IMR-90 (cell line): Measurements from ENCODE around the gene NFYB. TPM values are rescaled to one million over a fixed set of nuclear protein-coding genes. Genes with fewer than 3 reads are reported as not detected.
A peak's percentile ranks its signal among the peaks of the same experiment; 100 is the strongest.

Experiments
- ATAC-seq: fragments of 200-7000 bp; cut with Tn5 transposase; 2 replicates; pipeline ENCODE4 v1.9.1; 2020; ENCODE audit warnings: low read depth, mild to moderate bottlenecking, moderate library complexity
- BruUV-seq: library from RNA; stranded (reverse); fragments of 400-500 nt; replicated peaks from 2 replicates; lab custom pipeline; 2021; lab: Mats Ljungman, UMichigan
- CTCF ChIA-PET: fragments of 300-600 bp; formaldehyde crosslinking; extraction: SDS; loops from one replicate; lab custom pipeline; 2021; ENCODE audit warnings: antibody characterized with exemption; lab: Yijun Ruan, JAX
- POLR2A ChIA-PET: fragments of 300-600 bp; sonication (Branson Sonifier 250); formaldehyde crosslinking; loops from one replicate; lab custom pipeline; 2022; ENCODE audit warnings: antibody characterized with exemption; ENCODE audit not compliant: unreplicated experiment; lab: Charles Lee
- DNase-seq: peaks from one replicate; pipeline ENCODE4 v3.0.0; 2013
- H2AFZ ChIP-seq: replicated peaks from 2 replicates; pipeline ENCODE3; 2013; ENCODE audit warnings: low read length, mild to moderate bottlenecking; ENCODE audit not compliant: poor library complexity
- H2AK5ac ChIP-seq: 2 replicates; pipeline ENCODE4 v1.6.1; 2013; ENCODE audit warnings: low read depth, low read length, inconsistent platforms
- H2AK9ac ChIP-seq: replicated peaks from 2 replicates; pipeline ENCODE3; 2013; ENCODE audit warnings: mild to moderate bottlenecking, low read depth, low read length, moderate library complexity; ENCODE audit not compliant: poor library complexity
- H2BK120ac ChIP-seq: 2 replicates; pipeline ENCODE4 v1.6.1; 2013; ENCODE audit warnings: low read depth, low read length, inconsistent platforms
- H2BK15ac ChIP-seq: 3 replicates; pipeline ENCODE4 v1.6.1; 2013; ENCODE audit warnings: low read depth, low read length, inconsistent platforms
- H2BK20ac ChIP-seq: 2 replicates; pipeline ENCODE4 v1.6.1; 2013; ENCODE audit warnings: low read depth, mild to moderate bottlenecking, inconsistent platforms, low read length, moderate library complexity
- H2BK5ac ChIP-seq: 2 replicates; pipeline ENCODE4 v1.6.1; 2013; ENCODE audit warnings: mild to moderate bottlenecking, low read depth, low read length, inconsistent platforms; ENCODE audit not compliant: poor library complexity, severe bottlenecking
- H3K14ac ChIP-seq: replicated peaks from 2 replicates; pipeline ENCODE4 v1.6.1; 2013; ENCODE audit warnings: low read depth, low read length, inconsistent platforms
- H3K18ac ChIP-seq: 2 replicates; pipeline ENCODE4 v1.6.1; 2013; ENCODE audit warnings: low read depth, low read length, control low read depth
- H3K23ac ChIP-seq: 2 replicates; pipeline ENCODE4 v1.6.1; 2013; ENCODE audit warnings: low read depth, low read length, inconsistent platforms
- H3K27ac ChIP-seq: 2 replicates; pipeline ENCODE4 v1.5.1; 2013; ENCODE audit warnings: mild to moderate bottlenecking, control low read depth, low read length; ENCODE audit not compliant: insufficient read depth
- H3K27me3 ChIP-seq: 2 replicates; pipeline ENCODE4 v1.6.1; 2013; ENCODE audit warnings: low read length; ENCODE audit not compliant: control insufficient read depth, insufficient read depth
- H3K36me3 ChIP-seq: 2 replicates; pipeline ENCODE4 v1.6.1; 2013; ENCODE audit warnings: low read length, mixed read lengths; ENCODE audit not compliant: control insufficient read depth, insufficient read depth
- H3K4ac ChIP-seq: 2 replicates; pipeline ENCODE4 v1.6.1; 2013; ENCODE audit warnings: low read depth, low read length, inconsistent platforms
- H3K4me1 ChIP-seq: 2 replicates; pipeline ENCODE4 v1.6.1; 2013; ENCODE audit warnings: low read length, mixed read lengths; ENCODE audit not compliant: control insufficient read depth, insufficient read depth
- H3K4me2 ChIP-seq: 2 replicates; pipeline ENCODE4 v1.6.1; 2013; ENCODE audit warnings: low read depth, mild to moderate bottlenecking, control low read depth, low read length, moderate library complexity
- H3K4me3 ChIP-seq: 2 replicates; pipeline ENCODE4 v1.5.1; 2013; ENCODE audit warnings: low read depth, mild to moderate bottlenecking, control low read depth, low read length, moderate library complexity; ENCODE audit not compliant: insufficient read depth
- H3K56ac ChIP-seq: 2 replicates; pipeline ENCODE4 v1.6.1; 2013; ENCODE audit warnings: low read length, inconsistent platforms; ENCODE audit not compliant: insufficient read depth; ENCODE audit errors: extremely low read depth
- H3K79me1 ChIP-seq, 2 experiments: 2 replicates each; pipeline ENCODE4 v1.6.1; 2013; ENCODE audit warnings: low read length in 2 of 2, inconsistent platforms in 1 of 2, low read depth in 1 of 2
- H3K9ac ChIP-seq: 2 replicates; pipeline ENCODE4 v1.6.1; 2013; ENCODE audit warnings: low read depth, low read length, control low read depth
- H3K9me1 ChIP-seq: 2 replicates; pipeline ENCODE4 v1.6.1; 2013; ENCODE audit warnings: low read length, inconsistent platforms; ENCODE audit not compliant: insufficient read depth
- H3K9me3 ChIP-seq: 2 replicates; pipeline ENCODE4 v1.6.1; 2013; ENCODE audit warnings: low read length; ENCODE audit not compliant: control insufficient read depth, insufficient read depth
- H4K20me1 ChIP-seq: 2 replicates; pipeline ENCODE4 v1.6.1; 2013; ENCODE audit warnings: low read length, inconsistent platforms; ENCODE audit not compliant: insufficient read depth
- H4K5ac ChIP-seq: 2 replicates; pipeline ENCODE4 v1.6.1; 2013; ENCODE audit warnings: mild to moderate bottlenecking, low read depth, low read length, control low read depth
- H4K8ac ChIP-seq, 2 experiments: 2 replicates each; pipeline ENCODE4 v1.6.1; 2013; ENCODE audit warnings: low read depth in 2 of 2, low read length in 2 of 2, control low read depth in 1 of 2, inconsistent platforms in 1 of 2
- H4K91ac ChIP-seq: 2 replicates; pipeline ENCODE4 v1.6.1; 2013; ENCODE audit warnings: low read depth, low read length, inconsistent platforms; ENCODE audit not compliant: insufficient read depth
- CTCF ChIP-seq: conservative IDR thresholded peaks from 2 replicates; pipeline ENCODE4 v1.5.1; 2012; ENCODE audit warnings: mild to moderate bottlenecking, low read depth, low read length, improper control_type of control experiment
- FOS ChIP-seq: fragments of 150-350 bp; IDR thresholded peaks from 2 replicates; pipeline ENCODE4 v1.6.1; 2016; ENCODE audit warnings: low read depth, low read length
- RAD21 ChIP-seq: IDR thresholded peaks from 2 replicates; pipeline ENCODE4 v1.6.1; 2012; ENCODE audit warnings: low read length, improper control_type of control experiment
- SMC3 ChIP-seq: fragments of 150-350 bp; IDR thresholded peaks from 2 replicates; pipeline ENCODE4 v1.6.1; 2016; ENCODE audit warnings: low read depth, mild to moderate bottlenecking, antibody characterized with exemption, low read length, moderate library complexity
- WGBS, 2 experiments: methylation state at CpG; one replicate each; pipeline versions ENCODE4 v1.1.5 to v1.1.7; 2013; ENCODE audit warnings: missing lambda C conversion rate in 2 of 2; ENCODE audit not compliant: insufficient read length in 1 of 2; ENCODE audit errors: extremely low coverage in 2 of 2; 5-methylcytosine and 5-hydroxymethylcytosine counted together
- dilution Hi-C: fragments of 300-500 bp; cut with HindIII; formaldehyde crosslinking; loops from one replicate; pipeline ENCODE4 v1.14.3; 2018; ENCODE audit warnings: low sequenced_read_pairs; ENCODE audit not compliant: unreplicated experiment
- in situ Hi-C: fragments of 300-500 bp; cut with MboI; formaldehyde crosslinking; loops from 3 replicates; pipeline ENCODE4 v1.14.3; 2019; ENCODE audit warnings: low sequenced_read_pairs, inconsistent platforms, mixed read lengths
- intact Hi-C: fragments of 100-400 bp; cut with micrococcal nuclease; formaldehyde crosslinking; loops from 2 replicates; pipeline ENCODE4 v1.10.0; 2022
- polyA plus RNA-seq, 3 experiments: library from polyadenylated mRNA; depleted of rRNA; stranded (reverse); fragments of >200 nt; gene quantifications; 2 replicates each; pipeline ENCODE4 v1.2.3, GENCODE V29; 2012; ENCODE audit warnings: low replicate concordance in 1 of 3
- total RNA-seq: library from RNA; depleted of rRNA; stranded (reverse); fragments of >200 nt; gene quantifications from 2 replicates; pipeline ENCODE4 v1.2.3, GENCODE V29; 2012

Gene NFYB
- total and polyA plus RNA-seq, 2 of the 4 experiments (the other 2 are of a cell fraction): 22.2 to 28.4 TPM

DNA sequence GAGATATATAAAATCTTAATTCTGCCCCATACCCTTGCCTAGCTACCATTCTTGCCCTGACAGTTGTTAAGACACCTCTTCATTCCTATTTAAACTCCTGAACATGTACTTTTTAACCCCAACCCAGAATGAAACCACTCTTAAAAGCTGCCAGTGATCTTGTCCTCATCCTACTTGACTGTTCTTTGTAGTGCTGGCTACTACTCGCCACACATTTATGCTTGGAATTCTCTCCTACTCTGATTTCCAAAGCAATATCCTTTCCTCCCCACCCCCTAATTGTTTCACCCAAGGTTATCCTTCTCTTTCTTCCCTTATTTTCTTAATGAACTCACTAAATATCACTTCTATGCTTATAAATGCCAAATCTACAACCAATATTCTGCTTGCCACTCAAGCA is 4.1 kb downstream of the NFYB start:
- Histone ChIP-seq H3K14ac (peak overlapping the region; percentile 16; the same call in 1 of the 2 replicates), H3K4me1 (peaks cover 31% of the 10 kb centered on the region), H2BK5ac (peak overlapping the region; percentile 85), H4K91ac (no peak overlapping the region), H3K4me3 (no peak overlapping the region), H2AK5ac (peak overlapping the region; percentile 45; the same call in 1 of the 2 replicates), H4K20me1 (peaks cover 5% of the 10 kb centered on the region; the same call in 1 of the 2 replicates), H2BK20ac (peak overlapping the region; percentile 75), H3K9ac (peak overlapping the region; percentile 30; the same call in 1 of the 2 replicates), H2AFZ (no peak overlapping the region), H3K36me3 (peaks cover 19% of the 10 kb centered on the region), H4K5ac (peak overlapping the region; percentile 28; the same call in 1 of the 2 replicates), H2BK15ac (0 out of 3 replicates have a peak overlapping the region, but pooled peaks have one; percentile 19), H3K4me2 (peak overlapping the region; percentile 70; the same call in 1 of the 2 replicates), H3K56ac (no peak overlapping the region), H3K23ac (peak overlapping the region; percentile 70; the same call in 1 of the 2 replicates), H3K4ac (peak overlapping the region; percentile 83; the same call in 1 of the 2 replicates), H2BK120ac (peak overlapping the region; percentile 85; the same call in 1 of the 2 replicates), H3K18ac (peak overlapping the region; percentile 76; the same call in 1 of the 2 replicates), H3K27me3 (no peaks in the 10 kb centered on the region), H2AK9ac (no peak overlapping the region), H3K27ac (no peak overlapping the region), H3K9me1 (peaks cover 28% of the 10 kb centered on the region), H3K9me3 (no peaks in the 10 kb centered on the region), H3K79me1 (peaks cover 33 to 79% of the 10 kb centered on the region in 2 experiments), H4K8ac (peak overlapping the region in 1 of 2 experiments; percentile 61; a peak in 2 of 4 replicates)
- WGBS, 2 experiments: no CpG with 5 or more reads among the region's 1 CpG
- in situ Hi-C loops (no loop called here), dilution Hi-C loops (no loop called here), intact Hi-C loops (no loop called here)
- TF ChIP-seq SMC3 (no peak), CTCF (no peak), FOS (no peak), RAD21 (no peak)
- no TSS peak for BruUV-seq
- POLR2A ChIA-PET: no interaction called here
- CTCF ChIA-PET: no interaction called here
- ATAC-seq (no peak), DNase-seq (peak; percentile 41)
